Keratinocyte (primary cell): Measurements from ENCODE around the gene NEB.

Experiments used
- CTCF ChIP-seq, 3 experiments: IDR thresholded peaks in 1 of 3; conservative IDR thresholded peaks in 1 of 3; optimal IDR thresholded peaks in 1 of 3; 2 replicates in 2 of 3; 3 replicates in 1 of 3; pipeline versions ENCODE3 to v1.5.1; 2011; ENCODE audit warnings: low read length in 3 of 3, mild to moderate bottlenecking in 3 of 3, moderate library complexity in 2 of 3, control low read depth in 1 of 3, inconsistent platforms in 1 of 3; ENCODE audit not compliant: insufficient read depth in 2 of 3; ENCODE audit errors: extremely low read depth in 1 of 3
- EZH2 ChIP-seq: IDR thresholded peaks from one replicate; pipeline ENCODE4 v1.6.1; 2012; ENCODE audit warnings: inconsistent platforms, mild to moderate bottlenecking, low read length, moderate library complexity

- TF ChIP-seq CTCF (optimal IDR thresholded peaks at IDR 0.05 in 1 of 3, IDR thresholded peaks at IDR 0.05 in 1 of 3, conservative IDR thresholded peaks at IDR 0.05 in 1 of 3; ENCODE audit: extremely low read depth in 1 of 3, insufficient read depth in 2 of 3, low read length in 3 of 3) (no peak), EZH2 (no peak)
Measured at GRCh38 chr2:151762694-151763093, 28.4 kb upstream of the NEB start.
